Activated CD4-positive, alpha-beta T cell treated with anti-CD3 and anti-CD28 coated beads, Interleukin-2, amount 50 U/mL, for 24 hours (primary cell): Measurements from ENCODE around the gene ARMH1.
"Not testable (repeated sequence)": the region's sequence is repeated elsewhere in the genome, so short reads cannot be mapped to it uniquely, and the experiment has no call there.

Experiments
- DNase-seq, 2 donors: peaks; one replicate each; pipeline ENCODE4 v3.0.0-alpha.2; 2020; ENCODE audit warnings: low read depth in 1 of 2, low spot score in 1 of 2

Gene ARMH1

DNA sequence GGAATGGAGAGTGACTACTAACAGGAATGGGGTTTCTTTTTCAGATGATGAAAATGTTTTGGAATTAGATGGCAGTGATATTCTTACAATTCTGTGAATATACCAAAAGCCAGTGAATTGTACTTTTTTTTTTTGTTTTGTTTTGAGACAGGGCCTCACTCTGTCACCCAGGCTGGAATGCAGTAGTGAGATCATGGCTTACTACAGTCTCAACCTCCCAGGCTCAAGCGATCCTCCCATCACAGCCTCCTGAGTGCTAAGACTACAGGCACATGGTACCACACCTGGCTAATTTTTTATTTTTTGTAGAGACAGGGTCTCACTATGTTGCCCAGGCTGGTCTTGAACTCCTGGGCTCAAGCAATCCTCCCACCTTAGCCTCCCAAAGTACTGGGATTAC is 7.8 kb upstream of the ARMH1 start:
- DNase-seq: not testable (repeated sequence)

- DNase-seq: no peak
Observed at GRCh38 chr1:44670751-44671640, 3.5 kb upstream of the ARMH1 start.

- no peak for DNase-seq
Observed at GRCh38 chr1:44672254-44672955, 2.1 kb upstream of the ARMH1 start.

GRCh38 chr1:44672961-44673674 is 1.4 kb upstream of the ARMH1 start:
- no peak for DNase-seq

GRCh38 chr1:44673675-44674112 is 820 bp upstream of the ARMH1 start:
- DNase-seq: no peak

DNA sequence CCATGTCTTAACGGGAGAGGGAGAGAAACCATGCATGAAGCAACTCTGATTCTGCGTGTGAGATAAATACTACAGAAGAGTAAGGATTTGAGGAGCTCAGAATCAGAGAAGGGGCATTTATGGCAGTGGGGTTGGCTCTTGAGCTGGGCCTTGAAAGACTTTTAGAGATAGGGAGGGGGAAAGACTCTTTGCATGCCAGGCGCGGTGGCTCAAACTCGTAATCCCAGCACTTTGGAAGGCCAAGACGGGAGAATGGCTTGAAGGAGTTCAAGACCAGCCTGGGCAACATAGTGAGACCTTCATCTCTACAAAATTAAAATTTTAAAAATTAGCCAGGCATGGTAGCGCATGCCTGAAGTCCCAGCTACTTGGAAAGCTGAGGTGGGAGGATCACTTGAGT is 672 bp downstream of the ARMH1 start:
- DNase-seq: no peak

GRCh38 chr1:44676484-44677200 is 2.1 kb downstream of the ARMH1 start:
- DNase-seq: no peak

DNA sequence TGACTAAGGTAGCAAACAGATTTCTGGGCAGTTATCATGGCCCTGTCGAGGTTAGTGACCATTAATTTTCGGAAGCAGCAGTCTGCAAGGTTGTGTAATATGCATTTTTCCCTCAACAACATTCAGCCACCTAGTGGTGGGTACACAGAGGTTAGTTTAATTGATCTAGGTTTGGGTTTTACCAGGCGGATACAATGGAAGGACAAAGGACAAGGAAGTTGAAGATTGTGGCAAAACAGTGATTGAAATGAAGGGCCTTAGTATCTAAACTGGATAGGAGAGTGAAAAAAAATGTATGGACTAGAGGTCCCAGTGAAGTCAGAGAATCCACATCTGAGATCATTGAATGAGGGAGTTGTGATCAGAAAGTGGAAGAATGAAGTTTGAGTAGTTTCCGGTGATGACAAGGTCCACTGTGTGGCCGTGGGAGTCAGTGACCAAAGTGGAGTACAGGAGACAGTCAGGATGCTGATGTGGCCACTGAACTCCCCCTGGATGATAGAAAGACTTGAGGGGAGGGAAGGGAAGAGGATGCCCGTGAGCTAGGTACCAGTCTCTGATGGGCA is 2.8 kb downstream of the ARMH1 start:
- no peak for DNase-seq

- DNase-seq: no peak
Observed at GRCh38 chr1:44678120-44678519, 3.6 kb downstream of the ARMH1 start.

DNA sequence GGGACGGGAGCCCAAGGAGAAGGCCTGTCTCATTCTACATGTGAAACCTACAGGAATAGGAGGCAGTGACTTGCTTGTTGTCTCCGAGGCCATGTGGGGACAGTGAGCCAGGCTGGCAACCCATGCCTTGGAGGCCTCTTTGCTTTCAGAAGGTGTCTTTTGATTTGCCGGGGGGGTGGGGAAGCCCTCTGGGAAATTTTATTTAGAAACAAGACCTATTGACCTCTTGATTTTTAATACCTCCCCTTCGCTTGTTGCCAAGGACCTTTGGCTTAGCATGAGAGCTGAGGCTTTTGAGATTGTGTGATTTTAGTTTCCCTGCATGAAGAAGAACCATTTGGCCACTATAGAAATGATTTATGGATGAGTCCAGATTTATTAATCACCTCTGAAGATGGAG is 4.1 kb downstream of the ARMH1 start:
- DNase-seq: no peak

DNA sequence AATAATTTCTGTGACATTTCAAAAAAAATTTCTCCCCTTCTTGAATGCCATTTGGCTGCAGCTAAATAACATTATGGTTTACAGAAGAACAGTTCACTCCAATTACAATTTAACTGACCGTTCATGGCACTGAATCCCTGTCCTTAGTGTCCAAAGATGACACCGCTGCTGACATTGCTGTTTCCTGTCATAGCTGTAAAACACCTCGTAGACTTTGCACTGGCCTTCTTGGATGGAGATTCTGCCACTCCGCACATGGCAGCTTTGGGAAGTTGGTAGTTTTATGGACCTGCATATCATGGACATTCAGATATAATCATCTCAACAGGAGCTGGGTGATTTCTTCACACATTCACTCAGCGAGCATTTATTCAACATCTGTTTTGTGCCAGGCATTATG is 5.0 kb downstream of the ARMH1 start:
- DNase-seq: no peak

GRCh38 chr1:44681905-44682882 is 7.7 kb downstream of the ARMH1 start:
- no peak for DNase-seq

DNA sequence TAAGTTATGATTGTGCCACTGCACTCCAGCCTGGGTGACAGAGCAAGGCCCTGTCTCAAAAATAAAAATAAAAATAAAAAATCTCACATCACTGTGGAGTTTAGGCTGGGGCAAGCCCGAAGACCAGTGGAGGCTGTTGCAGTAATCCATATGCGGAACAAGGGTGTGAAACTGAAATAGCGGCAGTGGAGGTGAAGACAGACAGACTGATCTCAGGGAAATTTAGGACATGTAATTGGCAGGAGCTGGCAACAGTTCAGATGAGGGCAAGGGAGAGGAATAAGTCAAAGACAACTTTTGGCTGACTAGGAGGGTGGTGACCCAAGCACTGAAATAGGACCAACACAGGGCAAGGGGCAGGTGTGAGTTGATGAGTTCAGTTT is 8.4 kb downstream of the ARMH1 start:
- no peak for DNase-seq

GRCh38 chr1:44684525-44684924 is 10.0 kb downstream of the ARMH1 start:
- DNase-seq: no peak

DNA sequence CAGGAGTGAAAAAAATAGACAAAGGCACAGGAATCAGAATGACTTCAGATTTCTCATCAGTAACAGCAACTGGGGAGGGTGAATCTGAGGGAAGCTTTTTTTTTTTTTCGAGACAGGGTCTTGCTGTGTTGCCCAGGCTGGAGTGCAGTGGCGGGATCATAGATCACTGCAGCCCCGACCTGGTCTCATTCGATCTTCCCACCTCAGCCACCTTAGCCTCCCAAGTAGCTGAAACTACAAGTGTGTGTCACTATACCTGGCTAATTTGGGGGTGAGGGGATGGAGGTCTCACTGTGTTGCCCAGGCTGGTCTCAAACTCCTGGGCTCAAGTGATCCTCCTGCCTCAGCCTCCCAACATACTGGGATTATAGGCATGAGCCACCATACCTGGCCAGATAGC is 10.7 kb downstream of the ARMH1 start:
- DNase-seq: no peak

DNA sequence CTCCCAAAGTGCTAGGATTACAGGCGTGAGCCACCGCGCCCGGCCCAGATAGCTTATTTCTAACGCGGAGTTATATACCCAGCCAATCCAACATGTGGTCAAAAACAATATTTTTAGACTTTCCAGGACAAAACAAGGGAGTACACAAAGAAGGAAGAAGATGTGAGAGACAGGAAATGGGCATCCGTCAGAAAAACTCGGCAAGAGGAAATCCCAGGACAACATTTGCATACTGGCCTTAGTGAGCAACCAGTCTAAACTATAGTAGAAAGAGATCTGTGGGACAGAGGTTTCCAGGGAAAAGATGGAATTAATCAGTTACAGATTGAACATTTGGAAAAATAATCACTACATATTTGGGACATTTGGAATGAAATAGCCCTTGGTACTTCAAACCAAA is 11.4 kb downstream of the ARMH1 start:
- DNase-seq: no peak

DNA sequence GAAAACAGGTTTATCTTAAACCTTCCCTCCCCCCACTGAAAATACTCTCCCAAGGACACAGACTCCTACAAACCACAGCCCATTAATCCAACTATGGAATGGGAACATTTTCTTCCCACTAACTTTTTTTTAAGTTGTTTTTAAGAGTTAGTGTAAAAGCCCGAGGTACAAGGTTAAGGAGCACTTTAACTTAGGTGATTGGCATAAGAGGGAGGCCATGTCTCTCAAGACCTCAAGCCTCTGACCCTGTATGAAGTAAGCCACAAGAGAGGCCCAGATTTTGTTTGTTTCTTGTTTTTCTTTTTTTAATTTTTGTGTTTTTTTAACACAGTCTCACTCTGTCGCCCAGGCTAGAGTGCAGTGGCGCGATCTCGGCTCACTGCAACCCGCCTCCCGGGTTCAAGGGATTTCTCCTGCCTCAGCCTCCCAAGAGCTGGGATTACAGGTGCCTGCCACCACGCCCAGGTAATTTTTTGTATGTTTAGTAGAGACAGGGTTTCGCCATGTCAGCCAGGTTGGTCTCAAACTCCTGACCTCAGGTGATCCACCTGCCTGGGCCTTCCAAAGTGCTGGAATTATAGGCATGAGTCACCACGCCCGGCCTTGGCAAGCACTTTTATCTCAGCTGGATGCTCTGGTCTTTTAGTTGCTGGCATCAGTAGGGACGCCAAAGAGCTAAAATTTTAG is 14.4 kb downstream of the ARMH1 start:
- DNase-seq: no peak

DNA sequence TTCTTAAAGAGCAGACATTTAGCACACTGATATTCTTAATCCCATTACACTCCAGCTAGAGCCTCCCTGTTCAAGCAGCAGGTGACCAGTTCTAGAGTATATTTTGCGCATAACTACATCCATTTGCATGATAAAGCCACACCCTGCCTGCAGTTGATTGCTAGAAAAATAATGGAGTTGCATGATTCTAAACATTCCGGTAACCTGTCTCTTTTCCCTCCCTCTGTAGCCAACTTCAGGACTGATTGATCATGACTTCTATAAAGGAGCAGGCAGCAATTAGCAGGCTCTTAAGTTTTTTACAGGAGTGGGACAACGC is 14.9 kb downstream of the ARMH1 start:
- no peak for DNase-seq

- DNase-seq: no peak
Observed at GRCh38 chr1:44693159-44693558, 18.6 kb downstream of the ARMH1 start.
